Coronary artery (tissue), 2 donors: Measurements from ENCODE around the gene PRKCH.

Experiments used
- DNase-seq: peaks from one replicate; pipeline ENCODE4 v3.0.0-alpha.2; 2017; ENCODE audit warnings: low spot score
- H3K27ac ChIP-seq, 2 donors: fragments of 200-600 bp; sonication (generic); one replicate each; pipeline ENCODE4 v1.5.1; 2016 to 2019
- H3K4me3 ChIP-seq: fragments of 200-600 bp; sonication (generic); 2 replicates; pipeline ENCODE4 v1.5.1; 2016; ENCODE audit warnings: mild to moderate bottlenecking, moderate library complexity
- CTCF ChIP-seq: fragments of 200-600 bp; sonication (generic); IDR thresholded peaks from one replicate; pipeline ENCODE4 v1.5.1; 2019; ENCODE audit warnings: antibody characterized with exemption

PRKCH gene

GRCh38 chr14:61288720-61289119 lies 32.7 kb upstream of the PRKCH start:
- DNase-seq: no peak
- TF ChIP-seq CTCF: no peak
- Histone ChIP-seq H3K27ac (no peak overlapping the region), H3K4me3 (no peak overlapping the region)

DNA sequence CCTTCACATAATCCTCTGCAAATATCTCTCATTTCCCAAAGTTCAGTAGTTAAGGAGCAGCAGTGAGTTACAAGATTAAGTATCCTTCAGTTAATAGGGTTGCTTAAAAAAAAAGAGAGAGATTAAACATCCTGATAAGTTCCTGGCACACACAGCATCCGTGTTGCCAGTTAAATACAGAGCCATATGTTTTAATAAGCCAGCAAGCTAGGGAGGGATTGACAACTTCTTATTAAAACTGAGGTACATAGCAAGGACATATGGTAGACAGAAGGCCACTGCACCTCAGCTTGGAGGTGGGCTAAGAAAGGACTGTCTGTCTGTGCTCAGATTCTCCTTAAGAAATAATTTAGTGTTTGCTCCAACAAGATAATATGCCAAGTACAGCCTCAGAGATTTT lies 30.7 kb upstream of the PRKCH start:
- TF ChIP-seq CTCF: no peak
- no peak overlapping the region for H3K4me3 ChIP-seq
- no peak overlapping the region for H3K27ac ChIP-seq
- DNase-seq: no peak

- H3K27ac ChIP-seq: no peak overlapping the region
- DNase-seq: no peak
- H3K4me3 ChIP-seq: no peak overlapping the region
- no peak for TF ChIP-seq CTCF
Observed at GRCh38 chr14:61296151-61296550, 25.2 kb upstream of the PRKCH start.

- no peak for TF ChIP-seq CTCF
- no peak for DNase-seq
- no peak overlapping the region for H3K4me3 ChIP-seq
- no peak overlapping the region for H3K27ac ChIP-seq
Observed at GRCh38 chr14:61296719-61297502, 24.5 kb upstream of the PRKCH start.

- no peak overlapping the region for H3K4me3 ChIP-seq
Observed at GRCh38 chr14:61297581-61297980, 23.8 kb upstream of the PRKCH start.

DNA sequence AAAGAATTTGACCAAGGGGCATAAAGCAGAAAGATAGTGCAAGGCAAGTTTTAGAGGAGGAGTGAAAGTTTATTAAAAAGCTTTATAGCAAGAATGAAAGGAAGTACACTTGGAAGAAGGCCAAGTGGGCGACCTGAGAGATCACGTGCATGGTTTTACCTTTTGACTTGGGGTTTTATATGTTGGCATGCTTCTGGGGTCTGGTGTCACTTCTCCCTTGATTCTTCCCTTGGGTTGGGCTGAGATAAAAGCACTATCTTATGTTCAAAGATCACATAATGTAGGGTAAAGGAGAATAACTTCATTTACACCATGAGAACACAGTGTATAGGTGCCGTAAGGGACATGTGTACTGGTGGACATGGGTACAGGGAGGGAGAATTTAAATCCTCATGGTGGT lies 22.6 kb upstream of the PRKCH start:
- DNase-seq: no peak
- no peak for TF ChIP-seq CTCF
- Histone ChIP-seq H3K4me3 (no peak overlapping the region), H3K27ac (no peak overlapping the region)

More at GRCh38 chr14:61297581-61297980, 23.8 kb upstream of the PRKCH start:
- DNase-seq: no peak
- TF ChIP-seq CTCF: no peak
- no peak overlapping the region for H3K27ac ChIP-seq

DNA sequence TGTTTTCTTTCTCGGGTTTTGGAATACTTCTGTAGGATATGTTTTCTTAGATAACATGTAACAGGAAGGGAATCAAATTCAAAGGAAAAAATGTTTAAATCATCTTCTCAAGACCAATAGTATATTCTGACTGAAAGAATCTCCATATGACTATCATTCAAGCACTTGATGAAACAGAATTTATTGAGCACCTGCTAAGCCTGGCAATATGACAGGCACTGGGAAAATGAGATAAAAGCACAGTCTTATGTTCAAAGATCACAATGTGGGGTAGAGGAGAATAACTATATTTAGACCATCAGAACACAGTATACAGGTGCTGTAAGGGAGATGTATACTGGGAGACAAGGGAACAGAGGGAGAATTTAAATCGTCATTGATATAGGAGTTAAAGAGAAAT lies 21.2 kb upstream of the PRKCH start:
- DNase-seq: no peak
- Histone ChIP-seq H3K27ac (no peak overlapping the region), H3K4me3 (no peak overlapping the region)
- no peak for TF ChIP-seq CTCF
